DND-41 (cell line): Measurements from ENCODE around the gene IQSEC2.

Source experiments
- EZH2 ChIP-seq: IDR thresholded peaks from 3 replicates; pipeline ENCODE4 v1.6.1; 2012; ENCODE audit warnings: borderline replicate concordance, low read depth, mild to moderate bottlenecking, moderate library complexity, low read length, inconsistent platforms; ENCODE audit not compliant: severe bottlenecking
- TF ChIP-seq, protein P1 (sequence below): IDR thresholded peaks from 2 replicates; pipeline ENCODE4 v1.5.1; 2012; ENCODE audit warnings: borderline replicate concordance, low read length, moderate library complexity, mild to moderate bottlenecking; ENCODE audit not compliant: poor library complexity, severe bottlenecking; ENCODE audit errors: extremely low read depth

DNA sequence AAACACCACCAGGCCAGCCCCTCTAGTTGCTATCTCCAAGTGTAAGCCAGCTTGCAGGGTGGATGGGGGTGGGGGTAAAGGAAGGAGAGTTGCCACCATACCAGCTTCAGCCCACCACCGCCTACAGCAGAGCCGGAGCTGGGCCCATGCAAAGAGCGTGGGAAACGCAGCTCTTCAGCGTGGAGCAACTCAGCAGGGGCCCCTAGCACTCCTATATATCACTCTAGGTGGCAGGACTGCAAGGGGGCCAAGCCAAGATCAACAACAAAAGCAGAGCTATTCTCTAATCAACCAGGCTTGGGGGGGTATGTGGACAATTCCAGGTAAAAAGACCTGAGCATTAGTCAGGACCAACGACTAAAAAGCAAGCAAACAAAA is 35.5 kb upstream of the IQSEC2 start:
- TF ChIP-seq, protein P1, sequence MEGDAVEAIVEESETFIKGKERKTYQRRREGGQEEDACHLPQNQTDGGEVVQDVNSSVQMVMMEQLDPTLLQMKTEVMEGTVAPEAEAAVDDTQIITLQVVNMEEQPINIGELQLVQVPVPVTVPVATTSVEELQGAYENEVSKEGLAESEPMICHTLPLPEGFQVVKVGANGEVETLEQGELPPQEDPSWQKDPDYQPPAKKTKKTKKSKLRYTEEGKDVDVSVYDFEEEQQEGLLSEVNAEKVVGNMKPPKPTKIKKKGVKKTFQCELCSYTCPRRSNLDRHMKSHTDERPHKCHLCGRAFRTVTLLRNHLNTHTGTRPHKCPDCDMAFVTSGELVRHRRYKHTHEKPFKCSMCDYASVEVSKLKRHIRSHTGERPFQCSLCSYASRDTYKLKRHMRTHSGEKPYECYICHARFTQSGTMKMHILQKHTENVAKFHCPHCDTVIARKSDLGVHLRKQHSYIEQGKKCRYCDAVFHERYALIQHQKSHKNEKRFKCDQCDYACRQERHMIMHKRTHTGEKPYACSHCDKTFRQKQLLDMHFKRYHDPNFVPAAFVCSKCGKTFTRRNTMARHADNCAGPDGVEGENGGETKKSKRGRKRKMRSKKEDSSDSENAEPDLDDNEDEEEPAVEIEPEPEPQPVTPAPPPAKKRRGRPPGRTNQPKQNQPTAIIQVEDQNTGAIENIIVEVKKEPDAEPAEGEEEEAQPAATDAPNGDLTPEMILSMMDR = no peak
- TF ChIP-seq EZH2 = no peak
